HepG2 (cell line): ENCODE data around the gene ZNF79. TPM values are rescaled to one million over a fixed set of nuclear protein-coding genes. Genes with fewer than 3 reads are reported as not detected.

ENCODE experiments used
- ATAC-seq: fragments of 200-7000 bp; cut with Tn5 transposase; 3 replicates; pipeline ENCODE4 v1.9.1; 2020; ENCODE audit warnings: mild to moderate bottlenecking, moderate library complexity
- BruUV-seq: library from RNA; stranded (reverse); fragments of 400-500 nt; replicated peaks from 2 replicates; lab custom pipeline; 2021; lab: Mats Ljungman, UMichigan
- CTCF ChIA-PET: fragments of 300-600 bp; formaldehyde crosslinking; extraction: SDS; loops from one replicate; lab custom pipeline; 2021; ENCODE audit warnings: low total read pairs, inconsistent platforms, low intra/inter-chr PET ratio; lab: Yijun Ruan, JAX
- POLR2A ChIA-PET: fragments of 350-600 bp; sonication (Branson Sonifier 250); formaldehyde crosslinking; loops from one replicate; lab custom pipeline; 2020; ENCODE audit warnings: antibody characterized with exemption, inconsistent platforms; lab: Yijun Ruan, JAX
- DNase-seq: peaks from one replicate; pipeline ENCODE4 v3.0.0-alpha.2; 2015; ENCODE audit warnings: low spot score
- FAIRE-seq: peaks from 3 replicates; lab custom pipeline; 2011; peaks lifted over from hg19 to GRCh38; lab: Jason Lieb, UNC
- H2AFZ ChIP-seq: one replicate; pipeline ENCODE4 v1.6.1; 2011; ENCODE audit warnings: low read length, inconsistent platforms
- H3K27ac ChIP-seq: fragments of 300-600 bp; 3 replicates; pipeline ENCODE4 v1.8.0; 2011; ENCODE audit warnings: mixed run types, mild to moderate bottlenecking, mixed read lengths, low read length, inconsistent platforms; ENCODE audit not compliant: insufficient read depth; ENCODE audit errors: extremely low read length
- H3K27me3 ChIP-seq, 2 experiments: fragments of 200-600 bp in 1 of 2; 2 replicates in 1 of 2; 3 replicates in 1 of 2; pipeline versions ENCODE4 v1.6.0 to v1.8.0; 2011; ENCODE audit warnings: low read length in 2 of 2, mild to moderate bottlenecking in 2 of 2, moderate library complexity in 2 of 2, inconsistent platforms in 1 of 2; ENCODE audit not compliant: insufficient read depth in 2 of 2, control insufficient read depth in 1 of 2
- H3K36me3 ChIP-seq, 2 experiments: fragments of 200-600 bp in 1 of 2; replicated peaks in 1 of 2; 2 replicates in 1 of 2; 3 replicates in 1 of 2; pipeline versions ENCODE4 v1.5.1 to v1.8.0; 2011; ENCODE audit warnings: low read length in 2 of 2, inconsistent platforms in 1 of 2; ENCODE audit not compliant: insufficient read depth in 2 of 2, control insufficient read depth in 1 of 2
- H3K4me1 ChIP-seq: 2 replicates; pipeline ENCODE4 v1.5.1; 2012; ENCODE audit warnings: low read length, inconsistent platforms; ENCODE audit not compliant: insufficient read depth
- H3K4me2 ChIP-seq: 2 replicates; pipeline ENCODE4 v1.6.0; 2011; ENCODE audit warnings: low read depth, low read length, inconsistent platforms
- H3K4me3 ChIP-seq, 3 experiments: fragments of 200-600 bp in 1 of 3; sonication (generic), shearing (Covaris generic) in 1 of 3; replicated peaks in 1 of 3; 2 replicates each; pipeline ENCODE4 v1.5.1; 2011 to 2016; ENCODE audit warnings: low read length in 3 of 3, inconsistent platforms in 2 of 3, low read depth in 2 of 3, mild to moderate bottlenecking in 2 of 3, control low read depth in 1 of 3, mixed read lengths in 1 of 3; ENCODE audit not compliant: insufficient read depth in 1 of 3
- H3K79me2 ChIP-seq: one replicate; pipeline ENCODE4 v1.6.1; 2011; ENCODE audit warnings: low read length, inconsistent platforms; ENCODE audit not compliant: insufficient read depth
- H3K9ac ChIP-seq: 2 replicates; pipeline ENCODE4 v1.6.0; 2011; ENCODE audit warnings: mild to moderate bottlenecking, low read depth, low read length, inconsistent platforms; ENCODE audit not compliant: insufficient read depth
- H3K9me3 ChIP-seq: 2 replicates; pipeline ENCODE4 v1.5.1; 2012; ENCODE audit warnings: mild to moderate bottlenecking, low read length
- H4K20me1 ChIP-seq: 2 replicates; pipeline ENCODE4 v1.6.0; 2011; ENCODE audit warnings: inconsistent platforms, mild to moderate bottlenecking, low read length, moderate library complexity; ENCODE audit not compliant: insufficient read depth
- CEBPB ChIP-seq: IDR thresholded peaks from 2 replicates; pipeline ENCODE4 v1.6.1; 2011; ENCODE audit warnings: low read depth, low read length, improper control_type of control experiment, borderline replicate concordance
- RBAK ChIP-seq: sonication (generic); formaldehyde crosslinking; IDR thresholded peaks from 2 replicates; pipeline ENCODE4 v1.5.1; 2020; ENCODE audit warnings: mild to moderate bottlenecking, missing genetic modification reagents
- TOPORS ChIP-seq: sonication (generic); formaldehyde crosslinking; IDR thresholded peaks from 2 replicates; pipeline ENCODE4 v1.8.0; 2023; ENCODE audit warnings: mild to moderate bottlenecking, missing genetic modification reagents
- ZBTB20 ChIP-seq: sonication (generic); formaldehyde crosslinking; IDR thresholded peaks from 2 replicates; pipeline ENCODE4 v1.8.1; 2023; ENCODE audit warnings: missing genetic modification reagents, low read depth, mild to moderate bottlenecking, borderline replicate concordance
- ZFP36 ChIP-seq: fragments of 150-350 bp; IDR thresholded peaks from 2 replicates; pipeline ENCODE4 v1.6.1; 2018; ENCODE audit warnings: borderline replicate concordance, low read length, low read depth; ENCODE audit not compliant: partially characterized antibody
- ZNF441 ChIP-seq: sonication (generic); formaldehyde crosslinking; IDR thresholded peaks from 2 replicates; pipeline ENCODE4 v1.7.0; 2021; ENCODE audit warnings: missing genetic modification reagents, borderline replicate concordance
- WGBS: methylation state at CpG from one replicate; pipeline ENCODE4 v1.1.6; 2017; ENCODE audit warnings: low lambda C conversion rate; 5-methylcytosine and 5-hydroxymethylcytosine counted together
- in situ Hi-C: cut with HindIII; loops from 2 replicates; pipeline ENCODE4 v1.10.0; 2017; ENCODE audit warnings: low pct_unique_long_range_greater_than_20kb; ENCODE audit not compliant: extremely low pct_ligation_motif_present
- intact Hi-C: fragments of 100-400 bp; cut with micrococcal nuclease; formaldehyde crosslinking; loops from one replicate; pipeline ENCODE4 v1.10.0; 2022; ENCODE audit not compliant: unreplicated experiment
- polyA plus RNA-seq, 8 experiments: library from polyadenylated mRNA; depleted of rRNA in 3 of 8; stranded (reverse) in 7 of 8; unstranded in 1 of 8; fragments of >200 nt; fragmentation: Illumina TruSeq in 4 of 8; extraction: Trizol in 4 of 8; gene quantifications; 2 replicates each; pipeline versions ENCODE4 v1.2.1 to v1.2.3, GENCODE V29; 2011 to 2016; ENCODE audit warnings: low read depth in 4 of 8, missing spikeins in 1 of 8, mixed read lengths in 1 of 8; ENCODE audit not compliant: insufficient read depth in 1 of 8
- total RNA-seq, 5 experiments: library from RNA; depleted of rRNA; stranded (reverse); fragments of >200 nt; fragmentation: Illumina TruSeq; extraction: Trizol; gene quantifications; 2 replicates each; pipeline ENCODE4 v1.2.3, GENCODE V29; 2016; ENCODE audit warnings: low read depth in 1 of 5
- TF ChIP-seq, protein P1 (sequence below), 2 experiments: sonication (generic) in 1 of 2; formaldehyde crosslinking in 1 of 2; IDR thresholded peaks; 2 replicates each; pipeline versions ENCODE4 v1.5.1 to v1.6.1; 2011 to 2020; ENCODE audit warnings: borderline replicate concordance in 1 of 2, low read depth in 1 of 2, low read length in 1 of 2, mild to moderate bottlenecking in 1 of 2, missing genetic modification reagents in 1 of 2, moderate library complexity in 1 of 2

Gene ZNF79
- total and polyA plus RNA-seq, 2 of the 13 experiments (the other 11 are each of a cell fraction or from before 2014, with no cell fraction given), result 3.7 to 8.1 TPM

DNA sequence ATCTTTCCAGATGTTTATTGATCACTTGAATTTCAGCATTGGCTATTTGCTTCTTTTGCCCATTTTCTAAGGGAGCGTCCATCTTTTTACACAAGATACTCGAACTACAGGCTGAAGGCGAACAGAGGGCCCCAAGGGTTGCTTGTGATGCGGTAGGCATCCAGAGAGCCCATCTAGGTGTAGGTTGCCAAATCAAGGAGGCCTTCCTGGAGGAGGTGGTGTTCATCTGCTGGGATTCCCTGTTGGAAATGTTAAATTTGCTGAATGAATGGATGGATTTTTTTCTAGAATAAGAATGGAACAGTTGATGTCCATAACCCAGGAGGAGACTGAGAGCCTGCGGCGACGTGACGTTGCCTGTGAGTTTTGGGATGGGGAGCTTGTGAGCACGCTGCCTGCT lies 58.5 kb downstream of the ZNF79 start:
- Histone ChIP-seq H3K9me3 (no peaks in the 10 kb centered on the region), H3K27ac (no peak overlapping the region), H3K36me3 (peaks cover 14 to 53% of the 10 kb centered on the region in 2 experiments; a peak in 4 of 5 replicates), H3K4me1 (no peaks in the 10 kb centered on the region), H3K4me2 (no peak overlapping the region), H3K27me3 (no peaks in the 10 kb centered on the region), H3K4me3 (no peak overlapping the region), H3K79me2 (no peaks in the 10 kb centered on the region), H2AFZ (no peak overlapping the region), H4K20me1 (0 out of 2 replicates have a peak, but pooled peaks cover 3% of the 10 kb centered on the region), H3K9ac (no peak overlapping the region)
- TF ChIP-seq, protein P1, sequence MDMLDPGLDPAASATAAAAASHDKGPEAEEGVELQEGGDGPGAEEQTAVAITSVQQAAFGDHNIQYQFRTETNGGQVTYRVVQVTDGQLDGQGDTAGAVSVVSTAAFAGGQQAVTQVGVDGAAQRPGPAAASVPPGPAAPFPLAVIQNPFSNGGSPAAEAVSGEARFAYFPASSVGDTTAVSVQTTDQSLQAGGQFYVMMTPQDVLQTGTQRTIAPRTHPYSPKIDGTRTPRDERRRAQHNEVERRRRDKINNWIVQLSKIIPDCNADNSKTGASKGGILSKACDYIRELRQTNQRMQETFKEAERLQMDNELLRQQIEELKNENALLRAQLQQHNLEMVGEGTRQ (IDR thresholded peaks at IDR 0.05; ENCODE audit: low read depth, low read length), result no peak
- TF ChIP-seq, protein P1 (CRISPR knock-in tag; IDR thresholded peaks at IDR 0.05; ENCODE audit: borderline replicate concordance), result no peak
- no peak for TF ChIP-seq RBAK (CRISPR knock-in tag)
- peak; percentile 70 for TF ChIP-seq ZFP36
- no peak for TF ChIP-seq ZBTB20 (CRISPR knock-in tag)
- TF ChIP-seq TOPORS (CRISPR knock-in tag), result no peak
- no TSS peak for BruUV-seq
- in situ Hi-C loops (no loop called here), intact Hi-C loops (no loop called here)
- DNase-seq, result no peak
- POLR2A ChIA-PET, result no interaction called here
- ATAC-seq, result no peak
- CTCF ChIA-PET, result no interaction called here
- 97% methylated on average over 9 of the region's 9 CpGs for WGBS
- no peak for FAIRE-seq

DNA sequence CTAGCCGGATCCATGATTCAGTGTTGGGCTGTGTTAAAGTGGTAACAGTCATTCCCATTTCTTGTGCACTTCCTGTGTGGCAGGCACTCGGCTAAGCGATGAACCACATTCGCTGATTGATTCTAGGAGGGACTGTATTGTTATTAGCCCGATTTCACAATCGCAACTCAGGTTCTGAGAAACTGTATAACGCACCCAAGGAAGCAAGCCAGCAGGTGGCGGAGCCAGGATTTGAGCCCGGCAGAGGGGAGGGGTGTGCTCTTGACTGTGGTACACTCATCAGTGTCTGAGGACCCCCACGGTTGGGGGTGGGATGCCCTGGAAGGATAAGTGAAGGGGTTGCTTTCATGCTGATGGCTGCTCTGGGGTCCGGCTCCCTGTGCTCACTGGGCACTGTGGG lies 61.8 kb downstream of the ZNF79 start:
- TF ChIP-seq ZNF441 (CRISPR knock-in tag), result no peak
- peak; percentile 64 for TF ChIP-seq CEBPB
- no peak overlapping the region for H3K4me2 ChIP-seq
- H3K79me2 ChIP-seq, result no peaks in the 10 kb centered on the region
- intact Hi-C loops, result no loop called here
- FAIRE-seq (no peak), DNase-seq (no peak), ATAC-seq (no peak)
- 95% methylated on average over 10 of the region's 11 CpGs for WGBS
- in situ Hi-C loops, result no loop called here
- no peak overlapping the region for H3K27ac ChIP-seq
- H3K9me3 ChIP-seq, result no peaks in the 10 kb centered on the region
- no peaks in the 10 kb centered on the region for H3K4me1 ChIP-seq
- H3K4me3 ChIP-seq, result no peak overlapping the region
- no TSS peak for BruUV-seq
- H3K9ac ChIP-seq, result no peak overlapping the region
- H2AFZ ChIP-seq, result no peak overlapping the region
- no peaks in the 10 kb centered on the region for H4K20me1 ChIP-seq
- H3K27me3 ChIP-seq, result no peaks in the 10 kb centered on the region
- CTCF ChIA-PET, result no interaction called here
- peaks cover 8 to 41% of the 10 kb centered on the region in 2 experiments for H3K36me3 ChIP-seq
- POLR2A ChIA-PET, result no interaction called here
